ENCODE data around the gene JAG1. TPM values are rescaled to one million over a fixed set of nuclear protein-coding genes. Genes with fewer than 3 reads are reported as not detected.
A peak's percentile ranks its signal among the peaks of the same experiment; 100 is the strongest.

JAG1 gene
- total RNA-seq, result 100 to 1,000 TPM in 3 of 4 donors, 10 to 100 TPM in 1; 89.6 to 182 (median 123) TPM

DNA sequence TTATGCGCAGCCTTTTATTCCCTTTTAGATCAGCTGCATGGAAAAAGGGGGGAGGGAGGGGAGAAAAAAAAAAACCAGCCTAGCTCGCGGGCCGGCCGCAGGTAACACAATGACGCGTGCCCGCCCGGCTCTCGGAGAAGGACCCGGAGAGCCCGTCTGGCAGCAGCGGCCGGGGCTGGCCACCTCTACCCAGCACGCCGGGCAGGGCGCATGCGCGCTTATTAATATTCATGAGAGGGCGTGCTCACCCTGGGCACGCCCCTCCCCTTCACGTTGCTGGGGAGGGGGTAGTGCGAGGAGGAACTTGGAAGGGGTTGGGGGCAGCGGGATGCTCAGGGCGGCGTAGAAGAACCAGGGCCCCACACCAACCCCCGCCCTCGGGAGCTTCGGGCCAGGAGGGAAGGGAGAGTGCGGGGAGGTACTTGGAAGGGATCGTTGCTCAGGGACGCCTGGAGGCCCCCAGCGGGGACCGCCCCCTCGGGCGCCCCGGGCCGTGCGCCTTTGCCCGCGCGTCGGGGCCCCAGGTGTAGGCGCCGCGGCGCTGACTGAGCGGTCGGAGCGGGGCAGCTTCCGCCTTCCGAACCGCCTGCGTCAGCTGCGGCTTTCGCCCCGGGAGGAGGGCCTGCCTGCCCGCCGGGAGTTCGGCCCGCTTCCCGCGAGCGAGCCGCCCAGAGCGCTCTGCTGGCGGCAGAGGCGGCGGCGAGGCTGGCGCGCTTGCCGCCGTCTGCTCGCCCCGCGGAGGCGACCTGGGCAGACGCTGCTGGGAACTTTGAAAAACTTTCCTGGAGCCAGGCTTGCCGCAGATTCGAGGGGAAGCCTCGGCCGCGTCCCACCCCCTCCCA, at the start of gene JAG1:
TSS of gene JAG1 (minus strand) at position 158 of the 842 bp plus-strand sequence. CDS start 469 bp downstream, outside the sequence.
- peak; percentile 58 for DNase-seq
- Histone ChIP-seq H3K9me3 (no peaks in the 10 kb centered on the region), H3K27ac (peak within 1 kb of the TSS; percentile 97 to 100 (median 98)), H3K4me3 (peak within 1 kb of the TSS; percentile 92 to 97 (median 94)), H3K4me1 (peaks cover 7 to 50% (median 19%) of the 10 kb centered on the region in 3 donors), H3K27me3 (no peaks in the 10 kb centered on the region), H3K36me3 (peaks cover 0 to 11% (median 7%) of the 10 kb centered on the region in 3 donors)
- TF ChIP-seq, protein P1, sequence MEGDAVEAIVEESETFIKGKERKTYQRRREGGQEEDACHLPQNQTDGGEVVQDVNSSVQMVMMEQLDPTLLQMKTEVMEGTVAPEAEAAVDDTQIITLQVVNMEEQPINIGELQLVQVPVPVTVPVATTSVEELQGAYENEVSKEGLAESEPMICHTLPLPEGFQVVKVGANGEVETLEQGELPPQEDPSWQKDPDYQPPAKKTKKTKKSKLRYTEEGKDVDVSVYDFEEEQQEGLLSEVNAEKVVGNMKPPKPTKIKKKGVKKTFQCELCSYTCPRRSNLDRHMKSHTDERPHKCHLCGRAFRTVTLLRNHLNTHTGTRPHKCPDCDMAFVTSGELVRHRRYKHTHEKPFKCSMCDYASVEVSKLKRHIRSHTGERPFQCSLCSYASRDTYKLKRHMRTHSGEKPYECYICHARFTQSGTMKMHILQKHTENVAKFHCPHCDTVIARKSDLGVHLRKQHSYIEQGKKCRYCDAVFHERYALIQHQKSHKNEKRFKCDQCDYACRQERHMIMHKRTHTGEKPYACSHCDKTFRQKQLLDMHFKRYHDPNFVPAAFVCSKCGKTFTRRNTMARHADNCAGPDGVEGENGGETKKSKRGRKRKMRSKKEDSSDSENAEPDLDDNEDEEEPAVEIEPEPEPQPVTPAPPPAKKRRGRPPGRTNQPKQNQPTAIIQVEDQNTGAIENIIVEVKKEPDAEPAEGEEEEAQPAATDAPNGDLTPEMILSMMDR (IDR thresholded peaks at IDR 0.05), result no peak
- peak in 2 of 4 donors; percentile 91 to 94 for TF ChIP-seq POLR2A (IDR thresholded peaks at IDR 0.05)
- intact Hi-C loops (cut with DNase I), result loop anchor here (10.0 kb wide), 2 partner anchors 531 to 601 kb away; no protein-coding TSS in a partner anchor
- 0% methylated on average over 4 to 13 of the region's 84 CpGs for WGBS, 2 donors

DNA sequence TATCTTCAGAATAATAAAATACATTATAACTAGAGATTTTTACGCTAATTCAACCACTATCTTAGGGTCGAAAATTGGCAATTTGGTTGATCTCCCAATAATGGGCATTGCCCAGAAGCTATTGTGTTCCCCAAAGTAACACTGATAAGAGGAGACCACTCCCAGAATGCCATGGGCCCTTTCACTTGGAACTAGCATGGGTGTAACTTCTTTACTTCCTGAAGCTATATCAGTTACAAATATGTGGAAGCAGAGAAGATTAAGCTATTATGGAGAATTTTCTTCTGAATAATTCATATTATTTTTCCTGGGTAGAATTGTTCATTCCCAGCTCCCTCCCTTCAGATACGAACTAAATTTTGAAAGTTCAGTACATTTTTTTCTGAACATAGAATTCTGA, 48.2 kb upstream of the JAG1 start:
- Histone ChIP-seq H3K27ac (no peak overlapping the region), H3K9me3 (no peaks in the 10 kb centered on the region), H3K36me3 (no peaks in the 10 kb centered on the region), H3K4me1 (peaks cover 2 to 4% (median 2%) of the 10 kb centered on the region in 3 donors), H3K27me3 (no peaks in the 10 kb centered on the region), H3K4me3 (no peak overlapping the region)
- no peak for TF ChIP-seq POLR2A (IDR thresholded peaks at IDR 0.05)
- TF ChIP-seq, protein P1 (IDR thresholded peaks at IDR 0.05), result no peak
- WGBS, 2 donors, result 85 to 90% methylated on average over 3 of the region's 3 CpGs
- no peak for DNase-seq
- intact Hi-C loops (cut with DNase I), result no loop called here

DNA sequence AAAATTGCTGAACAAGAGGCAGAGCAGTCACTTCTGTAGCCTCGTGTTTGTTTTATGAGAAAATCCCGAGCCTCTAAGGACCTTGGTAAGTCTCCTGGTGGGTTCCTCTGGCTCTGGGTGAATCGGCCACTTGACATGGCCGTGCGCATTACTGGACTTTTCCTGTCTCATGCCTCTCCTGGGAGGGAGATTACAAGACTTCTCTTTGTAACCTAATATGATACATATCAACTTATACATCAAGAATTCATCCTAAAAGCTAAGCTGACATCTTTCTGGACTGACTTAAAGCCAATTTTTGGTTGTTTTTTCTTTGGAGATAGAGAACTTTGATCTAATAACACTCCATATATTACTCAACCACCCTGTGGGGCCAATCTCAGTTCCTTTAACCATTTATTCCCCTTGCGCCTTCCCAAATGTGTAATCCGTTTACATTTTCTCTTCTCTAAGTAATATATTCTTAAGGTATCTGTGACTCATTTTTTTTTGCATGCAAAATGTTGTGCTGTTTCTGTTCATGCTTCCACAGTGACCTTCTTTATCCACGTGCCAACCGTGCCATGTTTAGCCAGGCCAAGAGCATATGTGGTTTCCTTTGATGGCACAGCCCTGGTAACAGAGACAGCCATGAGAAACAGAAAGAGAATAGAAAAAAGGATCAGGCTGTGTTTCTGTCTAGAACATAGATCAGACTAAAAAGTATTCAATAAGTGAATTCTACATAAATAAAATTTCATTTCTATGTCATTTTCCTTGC, 47.5 kb upstream of the JAG1 start:
- WGBS, 2 donors, result 76 to 85% methylated on average over 9 of the region's 9 CpGs

DNA sequence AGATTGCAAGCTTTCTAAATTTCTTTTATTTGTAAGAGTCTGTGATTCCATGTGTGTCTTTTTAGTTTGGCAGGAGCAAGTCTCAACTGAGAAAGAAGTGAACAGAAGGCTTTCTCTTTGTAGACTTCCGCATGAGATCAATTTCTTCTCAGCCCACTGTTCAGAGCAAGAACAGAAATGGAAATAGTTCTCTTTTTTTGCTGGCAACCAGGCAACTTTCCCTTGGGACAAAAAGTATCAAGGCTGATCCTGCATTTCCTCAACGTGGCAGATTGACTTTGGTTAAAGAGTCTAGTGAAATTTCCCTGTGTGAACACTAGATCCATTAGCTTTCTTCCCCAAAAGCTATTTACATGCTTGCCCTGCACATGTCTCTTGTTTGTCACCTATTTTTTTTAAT, 46.8 kb upstream of the JAG1 start:
- Histone ChIP-seq H3K4me3 (no peak overlapping the region), H3K27ac (no peak overlapping the region), H3K27me3 (no peaks in the 10 kb centered on the region), H3K9me3 (no peaks in the 10 kb centered on the region), H3K36me3 (no peaks in the 10 kb centered on the region), H3K4me1 (peaks cover 4 to 14% (median 5%) of the 10 kb centered on the region in 3 donors)
- TF ChIP-seq, protein P1 (IDR thresholded peaks at IDR 0.05), result no peak
- TF ChIP-seq POLR2A (IDR thresholded peaks at IDR 0.05), result no peak
- intact Hi-C loops (cut with DNase I), result no loop called here
- 52 to 75% methylated on average over 2 of the region's 2 CpGs for WGBS, 2 donors
- DNase-seq, result no peak

More for the DNA sequence above, 47.5 kb upstream of the JAG1 start:
- Histone ChIP-seq H3K27ac (no peak overlapping the region), H3K36me3 (no peaks in the 10 kb centered on the region), H3K4me3 (no peak overlapping the region), H3K27me3 (no peaks in the 10 kb centered on the region), H3K4me1 (peaks cover 4 to 10% (median 5%) of the 10 kb centered on the region in 3 donors), H3K9me3 (no peaks in the 10 kb centered on the region)
- TF ChIP-seq, protein P1 (IDR thresholded peaks at IDR 0.05), result no peak
- TF ChIP-seq POLR2A (IDR thresholded peaks at IDR 0.05), result no peak
- no peak for DNase-seq
- intact Hi-C loops (cut with DNase I), result no loop called here
